HG02852 (cell line): ENCODE results near the gene CYP27C1.

Experiments used
- ATAC-seq: cut with Tn5 transposase; IDR thresholded peaks from one replicate; pipeline ENCODE4 v1.9.1; 2021; ENCODE audit warnings: mild to moderate bottlenecking, moderate library complexity; ENCODE audit not compliant: unreplicated experiment

The CYP27C1 gene

DNA sequence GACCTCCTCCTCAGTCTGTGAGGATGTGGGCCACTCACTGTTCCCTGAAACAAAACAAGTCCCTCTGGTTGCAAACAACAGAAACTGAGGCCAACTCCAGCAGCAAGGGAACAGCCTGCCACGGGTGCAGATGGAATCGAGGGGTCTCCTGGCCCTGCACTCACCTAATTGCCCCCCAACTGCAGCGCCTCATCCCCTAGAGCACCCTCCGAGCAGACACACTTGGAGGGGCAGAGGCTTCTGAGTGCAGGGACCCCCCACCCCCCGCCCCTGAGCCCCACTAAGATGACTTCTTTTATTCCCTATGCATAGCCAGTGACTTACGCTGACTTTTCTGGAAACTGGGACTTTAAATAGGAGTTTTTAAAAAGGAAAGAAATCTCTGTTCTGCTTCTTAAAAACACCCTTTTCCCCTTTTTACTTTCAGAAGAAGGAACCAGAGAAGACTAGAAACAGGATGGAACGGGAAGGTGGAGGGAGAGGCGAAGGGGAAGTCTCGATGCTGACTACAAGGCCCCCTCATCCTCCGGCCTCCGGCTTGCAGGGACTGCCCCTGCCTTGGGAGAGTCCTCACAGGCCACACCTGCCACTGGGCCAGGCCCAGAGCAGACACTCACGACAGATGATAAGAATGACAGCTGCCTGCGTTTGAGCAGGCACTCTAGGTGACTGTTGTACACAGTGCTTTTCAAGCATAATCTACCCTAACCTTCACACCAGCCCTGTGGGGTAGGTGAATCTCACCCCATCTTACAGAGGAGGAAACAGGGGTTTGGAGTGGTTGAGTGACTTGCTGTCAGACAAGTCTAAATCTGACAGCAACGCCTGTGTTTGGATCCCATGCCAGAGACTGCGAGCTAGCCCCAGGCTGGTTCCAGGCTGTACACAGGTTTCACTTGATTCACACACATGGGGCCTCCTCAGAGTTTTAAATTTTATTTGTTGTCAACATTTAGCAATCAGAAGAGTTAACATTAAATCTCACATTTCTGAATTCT, 85.0 kb downstream of the CYP27C1 start:
- ATAC-seq: no peak

DNA sequence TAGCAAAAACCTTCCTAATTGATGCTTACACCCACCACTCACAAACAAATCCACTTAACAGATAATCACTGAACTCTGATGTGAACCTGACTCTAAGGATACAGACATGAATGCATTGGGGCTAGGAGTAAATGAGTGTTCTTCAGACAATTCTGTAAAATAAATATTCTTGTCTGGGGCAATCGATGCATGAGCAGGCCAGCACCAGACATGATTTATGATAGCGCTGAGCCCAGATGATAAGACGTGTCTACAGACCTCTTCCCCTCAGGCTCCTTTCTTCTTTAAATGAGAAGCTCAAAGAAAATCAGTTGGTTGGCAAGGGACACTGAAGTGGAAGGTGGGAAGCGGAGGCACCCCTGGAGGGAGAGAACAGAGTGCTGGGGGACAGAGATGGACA, 85.9 kb downstream of the CYP27C1 start:
- ATAC-seq: no peak
